CD4-positive, alpha-beta T cell treated with Interleukin-12 subunit alpha and Interleukin-12 subunit beta, for 1 hour (primary cell): ENCODE results near the gene ZKSCAN1.

Source experiments
- DNase-seq: peaks from one replicate; pipeline ENCODE4 v3.0.0-alpha.2; 2020

ZKSCAN1 gene

DNA sequence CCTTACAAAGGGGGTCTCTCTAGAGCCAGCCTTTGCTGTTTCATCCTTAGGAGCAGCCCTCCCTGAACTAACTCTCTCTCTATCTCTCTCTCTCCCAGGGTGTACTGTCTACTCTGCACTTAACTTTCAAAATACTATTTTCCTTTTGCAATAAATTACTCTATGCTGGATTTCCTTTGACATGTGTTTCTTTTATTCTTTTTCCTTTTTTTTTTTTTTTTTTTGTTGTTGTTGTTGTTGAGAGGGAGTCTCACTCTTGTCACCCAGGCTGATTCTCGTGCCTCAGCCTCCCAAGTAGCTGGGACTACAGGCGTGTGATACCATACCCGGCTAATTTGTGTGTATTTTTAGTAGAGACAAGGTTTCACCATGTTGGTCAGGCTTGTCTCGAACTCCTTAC, 67.6 kb downstream of the ZKSCAN1 start:
- no peak for DNase-seq

DNA sequence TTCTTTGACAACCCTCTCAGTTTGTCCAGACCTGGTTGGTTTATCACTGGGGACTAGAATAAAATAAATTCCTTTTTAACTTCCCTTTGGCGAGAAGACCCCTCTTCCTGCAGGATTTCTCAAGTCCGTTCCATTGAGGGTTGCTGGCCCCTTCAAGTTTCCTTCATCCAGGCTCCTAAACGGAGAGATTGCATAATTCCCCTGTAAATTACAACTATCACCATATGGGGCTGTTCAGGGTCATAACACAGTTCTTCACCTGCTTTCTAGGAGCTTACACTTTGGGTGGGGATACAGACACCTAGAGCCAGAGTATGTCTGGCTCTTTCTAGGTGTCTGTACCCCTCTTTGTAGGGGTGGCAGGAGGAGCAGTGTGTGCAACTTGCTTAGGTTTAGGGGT, 70.1 kb downstream of the ZKSCAN1 start:
- no peak for DNase-seq

- no peak for DNase-seq
Observed at GRCh38 chr7:100087055-100087750, 71.8 kb downstream of the ZKSCAN1 start.

DNA sequence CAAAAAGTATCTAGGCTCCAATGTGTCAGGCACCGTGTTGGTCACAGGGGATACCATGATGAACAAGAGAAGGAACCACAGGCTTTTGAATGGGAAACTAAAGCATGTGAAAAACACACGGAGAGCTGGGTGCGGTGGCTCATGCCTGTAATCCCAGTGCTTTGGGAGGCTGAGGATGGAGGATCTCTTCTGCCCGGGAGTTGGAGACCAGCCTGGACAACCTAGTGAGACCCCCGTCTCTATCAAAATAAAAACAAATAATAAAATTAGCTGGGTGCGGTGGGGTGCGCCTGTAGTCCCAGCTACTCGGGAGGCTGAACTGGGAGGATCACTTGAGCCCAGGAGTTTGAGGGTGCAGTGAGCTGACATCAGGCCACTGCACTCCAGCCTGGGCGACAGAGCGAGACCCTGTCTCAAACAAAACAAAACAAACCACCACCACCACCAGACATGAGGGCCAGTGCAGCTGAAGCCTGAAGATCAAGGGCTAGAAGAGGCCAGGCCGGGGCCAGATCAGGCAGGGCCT, 72.8 kb downstream of the ZKSCAN1 start:
- no peak for DNase-seq

- DNase-seq, result peak; percentile 89
Observed at GRCh38 chr7:100088621-100089457, 73.4 kb downstream of the ZKSCAN1 start, which contains the start of gene COPS6. Gene COPS6, plus strand, starts transcription at chr7:100088969. Its CDS starts 22 bp downstream, at chr7:100088991.

DNA sequence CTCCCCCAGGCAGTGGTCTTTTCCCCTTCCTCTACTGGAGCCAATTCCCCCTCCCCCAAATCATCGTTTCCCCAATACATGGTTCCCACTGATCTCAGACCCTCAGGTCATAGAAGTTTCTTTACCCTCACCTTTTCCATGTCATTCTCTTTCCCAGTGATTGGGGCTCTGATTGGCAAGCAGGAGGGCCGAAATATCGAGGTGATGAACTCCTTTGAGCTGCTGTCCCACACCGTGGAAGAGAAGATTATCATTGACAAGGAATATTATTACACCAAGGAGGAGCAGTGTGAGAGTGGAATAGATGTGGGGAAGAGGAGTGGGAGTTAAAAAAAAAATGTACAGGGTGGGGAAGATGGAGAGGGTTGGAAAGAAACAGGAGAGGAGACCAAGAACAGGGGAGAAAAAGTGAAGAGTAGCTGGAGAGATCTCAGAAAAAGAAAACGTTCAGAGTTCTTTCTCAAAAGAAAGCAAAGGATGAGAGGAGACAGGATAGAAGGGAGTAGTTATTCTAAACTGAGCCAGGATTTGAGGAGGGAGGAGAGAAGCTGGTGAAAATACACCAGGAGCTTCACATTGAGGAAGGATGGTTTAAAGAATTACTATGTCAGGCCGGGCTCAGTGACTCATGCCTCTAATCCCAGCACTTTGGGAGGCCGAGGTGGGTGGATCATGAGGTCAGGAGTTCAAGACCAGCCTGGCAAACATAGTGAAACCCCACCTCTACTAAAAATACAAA, 74.2 kb downstream of the ZKSCAN1 start:
- DNase-seq, result no peak

GRCh38 chr7:100090527-100091410, 75.4 kb downstream of the ZKSCAN1 start:
- no peak for DNase-seq
